NB4 (cell line): Measurements from ENCODE around the gene CMIP.

Experiments used
- DNase-seq: peaks from one replicate; pipeline ENCODE4 v3.0.0; 2010; ENCODE audit warnings: low read depth
- H3K4me3 ChIP-seq: one replicate; pipeline ENCODE4 v1.5.1; 2011; ENCODE audit warnings: mild to moderate bottlenecking, low read depth, low read length, moderate library complexity
- CTCF ChIP-seq: IDR thresholded peaks from one replicate; pipeline ENCODE4 v1.5.1; 2012; ENCODE audit warnings: low read depth, low read length
- MAX ChIP-seq: IDR thresholded peaks from 2 replicates; pipeline ENCODE4 v1.6.1; 2011; ENCODE audit warnings: low read depth, low read length
- MYC ChIP-seq: IDR thresholded peaks from 2 replicates; pipeline ENCODE4 v1.6.1; 2011; ENCODE audit warnings: low read depth, low read length
- POLR2A ChIP-seq: IDR thresholded peaks from 2 replicates; pipeline ENCODE4 v1.6.1; 2011; ENCODE audit warnings: mild to moderate bottlenecking; ENCODE audit not compliant: insufficient read length; ENCODE audit errors: extremely low read depth

The CMIP gene

GRCh38 chr16:81641395-81642106 lies 196.9 kb downstream of the CMIP start:
- no peak for TF ChIP-seq CTCF
- TF ChIP-seq MAX = no peak
- no peak for TF ChIP-seq MYC
- no peak for TF ChIP-seq POLR2A
- H3K4me3 ChIP-seq = no peak overlapping the region
- DNase-seq = no peak

GRCh38 chr16:81642107-81642436 lies 197.5 kb downstream of the CMIP start:
- TF ChIP-seq MAX (no peak), CTCF (no peak), POLR2A (no peak), MYC (no peak)
- H3K4me3 ChIP-seq = no peak overlapping the region
- DNase-seq = no peak

- no peak for DNase-seq
- TF ChIP-seq POLR2A (no peak), CTCF (no peak), MYC (no peak), MAX (no peak)
Observed at GRCh38 chr16:81642943-81643342, 198.3 kb downstream of the CMIP start.

GRCh38 chr16:81645266-81645694 lies 200.7 kb downstream of the CMIP start:
- no peak for DNase-seq
- H3K4me3 ChIP-seq = no peak overlapping the region
- no peak for TF ChIP-seq MYC
- no peak for TF ChIP-seq MAX
- TF ChIP-seq CTCF = no peak
- no peak for TF ChIP-seq POLR2A

More at GRCh38 chr16:81642943-81643342, 198.3 kb downstream of the CMIP start:
- no peak overlapping the region for H3K4me3 ChIP-seq

GRCh38 chr16:81645925-81646324 lies 201.3 kb downstream of the CMIP start:
- H3K4me3 ChIP-seq = no peak overlapping the region
- no peak for DNase-seq
- TF ChIP-seq MAX (no peak), POLR2A (no peak), MYC (no peak), CTCF (no peak)
